ENCODE results near the gene KIRREL1. TPM values are rescaled to one million over a fixed set of nuclear protein-coding genes. Genes with fewer than 3 reads are reported as not detected.

Gene KIRREL1
- total RNA-seq, 1 experiment from 2014 or later = 30.5 TPM

GRCh38 chr1:158140764-158141192 lies 147.3 kb downstream of the KIRREL1 start:
- no peak overlapping the region for H2BK120ac ChIP-seq (ENCODE audit: low read depth, low read length, poor library complexity, severe bottlenecking)
- Mint-ChIP-seq H3K27ac (no peak overlapping the region), H3K4me3 (no peak overlapping the region), H3K27me3 (ENCODE audit: low read depth) (peaks cover 4% of the 10 kb centered on the region; the same call in 1 of the 2 replicates), H3K4me1 (peaks cover 4 to 5% of the 10 kb centered on the region in 2 experiments; a peak in 1 of 4 replicates), H3K9me3 (no peaks in the 10 kb centered on the region), H3K36me3 (ENCODE audit: insufficient read depth in 1 of 3, low read depth in 3 of 3) (no peaks in the 10 kb centered on the region; a peak in 1 of 7 replicates)
- no peaks in the 10 kb centered on the region for H3K23me2 ChIP-seq (ENCODE audit: insufficient read length, low read depth, low read length, poor library complexity, severe bottlenecking)
- no peak overlapping the region for H4K8ac ChIP-seq (replicated peaks; ENCODE audit: insufficient read length, low read depth, low read length)
- no peak overlapping the region for H3T11ph ChIP-seq (ENCODE audit: low read length)
- no peak overlapping the region for H4K5ac ChIP-seq (ENCODE audit: insufficient read length, low read depth, low read length)
- no peak overlapping the region for H2BK5ac ChIP-seq (ENCODE audit: insufficient read length, low read length)
- no peak overlapping the region for H2AFZ ChIP-seq (ENCODE audit: low read length)
- H3K9me3 ChIP-seq (ENCODE audit: control insufficient read depth, low read depth, low read length) = no peaks in the 10 kb centered on the region
- no peak overlapping the region for H2BK15ac ChIP-seq (ENCODE audit: low read depth, low read length)
- no peak overlapping the region for H2BK20ac ChIP-seq (ENCODE audit: low read depth, low read length, poor library complexity, severe bottlenecking)
- no peak overlapping the region for H2AK5ac ChIP-seq (ENCODE audit: insufficient read length, low read length)
- H3K79me2 ChIP-seq (ENCODE audit: insufficient read depth, low read length) = no peaks in the 10 kb centered on the region
- H3K27me3 ChIP-seq (ENCODE audit: insufficient read depth, low read length) = no peaks in the 10 kb centered on the region
- no peak overlapping the region for H3K9ac ChIP-seq (ENCODE audit: extremely low read depth, insufficient read length, low read length)
- no peaks in the 10 kb centered on the region for H4K20me1 ChIP-seq (ENCODE audit: control insufficient read depth, insufficient read depth, insufficient read length)
- H4K91ac ChIP-seq (ENCODE audit: insufficient read length, low read depth, low read length) = no peak overlapping the region
- H3K14ac ChIP-seq (ENCODE audit: insufficient read depth, low read length) = no peak overlapping the region
- TF ChIP-seq CTCF (conservative IDR thresholded peaks at IDR 0.05) = no peak
- DNase-seq = no peak
- H3K56ac ChIP-seq (ENCODE audit: insufficient read length, low read depth, low read length) = no peak overlapping the region
- H3K23ac ChIP-seq (ENCODE audit: insufficient read length, low read depth, low read length) = no peak overlapping the region
- no peak overlapping the region for H3K27ac ChIP-seq (ENCODE audit: insufficient read length, low read depth, low read length)
- no peaks in the 10 kb centered on the region for H3K4me1 ChIP-seq (ENCODE audit: insufficient read depth, low read length)
- WGBS (ENCODE audit: extremely low coverage, insufficient read length, low lambda C conversion rate) = no CpG with 5 or more reads among the region's 3 CpGs
- no peak overlapping the region for H3K18ac ChIP-seq (ENCODE audit: insufficient read length, low read depth, low read length)
- no peak overlapping the region for H3K4me2 ChIP-seq (ENCODE audit: insufficient read depth, insufficient read length, low read length)
- H2BK12ac ChIP-seq (ENCODE audit: insufficient read length, low read depth, low read length) = no peak overlapping the region
- H3K4ac ChIP-seq (ENCODE audit: low read depth, low read length) = no peak overlapping the region
- H3K79me1 ChIP-seq (ENCODE audit: insufficient read depth, low read depth, low read length, poor library complexity, severe bottlenecking) = no peaks in the 10 kb centered on the region

All from H9 (cell line).